Regular cardiac myocyte (primary cell): Measurements from ENCODE around the gene ACMSD. TPM values are rescaled to one million over a fixed set of nuclear protein-coding genes. Genes with fewer than 3 reads are reported as not detected.

Experiments
- total RNA-seq: library from RNA; depleted of rRNA; stranded (reverse); fragments of >200 nt; gene quantifications from 2 replicates; pipeline ENCODE4 v1.2.3, GENCODE V29; 2014

Gene ACMSD
- total RNA-seq = 0.28 TPM in 1 of 2 replicates, not detected in the other

GRCh38 chr2:134838143-134838620, at the start of gene ACMSD:
Gene ACMSD (plus strand): TSS chr2:134838616. CDS start chr2:134838683, 67 bp downstream.

DNA sequence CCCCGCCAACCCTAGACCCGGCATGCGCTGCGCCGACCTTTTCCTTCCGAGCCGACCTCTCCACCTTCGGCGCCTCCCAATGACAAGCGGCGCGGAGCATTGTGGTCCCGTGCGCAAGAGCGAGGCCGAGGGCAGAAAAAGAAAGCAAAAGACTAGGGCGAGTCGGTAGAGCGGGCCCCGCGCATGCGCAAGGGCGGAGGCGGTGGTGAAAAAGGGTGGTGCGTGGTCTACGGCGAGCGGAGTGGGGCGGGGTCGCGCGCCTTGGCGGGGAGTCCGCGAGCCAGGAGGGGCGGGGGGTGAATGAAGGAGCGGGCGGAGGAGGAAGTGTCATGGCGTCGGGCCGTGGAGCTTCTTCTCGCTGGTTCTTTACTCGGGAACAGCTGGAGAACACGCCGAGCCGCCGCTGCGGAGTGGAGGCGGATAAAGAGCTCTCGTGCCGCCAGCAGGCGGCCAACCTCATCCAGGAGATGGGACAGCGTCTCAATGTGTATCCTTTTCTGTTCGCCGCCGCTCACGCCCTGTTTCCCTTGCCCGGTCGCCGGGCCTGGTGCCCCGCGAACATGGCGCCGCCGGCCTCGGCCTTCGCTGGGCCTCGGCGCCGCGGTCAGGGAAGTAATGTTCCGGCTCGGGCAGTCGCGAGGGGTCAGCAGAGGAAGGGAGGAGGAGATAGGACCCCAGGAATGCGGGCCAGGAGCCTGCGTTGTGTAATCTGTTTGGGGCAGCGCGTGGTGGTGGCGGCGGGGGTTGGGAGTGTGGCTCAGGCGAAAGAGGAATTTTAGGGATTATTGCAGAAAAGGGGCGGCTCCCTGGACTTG, 80.3 kb downstream of the ACMSD start, which contains the start of gene CCNT2:
Gene CCNT2 (plus strand): TSS at position 297 of the 815 bp plus-strand sequence. CDS start 33 bp downstream, at position 330.

Other genes starting within 250 kb of the ACMSD start
- gene TMEM163, start 119.6 kb upstream of the ACMSD start, total RNA-seq = not detected in 2 replicates
- gene CCNT2, start 80.2 kb downstream of the ACMSD start, total RNA-seq = 18.8 and 23.7 TPM in 2 replicates
- gene MAP3K19, start 208.8 kb downstream of the ACMSD start, total RNA-seq = not detected in 2 replicates
- 64.6 and 94.1 TPM in 2 replicates for gene RAB3GAP1, start 213.7 kb downstream of the ACMSD start, total RNA-seq